Endothelial cell (in vitro differentiated cells): ENCODE data around the gene HARBI1. TPM values are rescaled to one million over a fixed set of nuclear protein-coding genes. Genes with fewer than 3 reads are reported as not detected.

Experiments used
- DNase-seq: peaks from one replicate; pipeline ENCODE4 v3.0.0; 2021; ENCODE audit warnings: low spot score
- H3K27ac Mint-ChIP-seq: one replicate; pipeline ENCODE4 v1.8.0; 2021; ENCODE audit warnings: mixed read lengths, inconsistent platforms; ENCODE audit not compliant: unreplicated experiment
- H3K27me3 Mint-ChIP-seq: one replicate; pipeline ENCODE4 v1.8.0; 2021; ENCODE audit warnings: mild to moderate bottlenecking, moderate library complexity, mixed read lengths, inconsistent platforms; ENCODE audit not compliant: unreplicated experiment
- H3K36me3 Mint-ChIP-seq: one replicate; pipeline ENCODE4 v1.8.0; 2021; ENCODE audit warnings: mild to moderate bottlenecking, low read depth, mixed read lengths, inconsistent platforms; ENCODE audit not compliant: unreplicated experiment
- H3K4me1 Mint-ChIP-seq: one replicate; pipeline ENCODE4 v1.8.0; 2021; ENCODE audit warnings: mild to moderate bottlenecking, mixed read lengths, inconsistent platforms; ENCODE audit not compliant: unreplicated experiment
- H3K4me3 Mint-ChIP-seq: one replicate; pipeline ENCODE4 v1.8.0; 2021; ENCODE audit warnings: mild to moderate bottlenecking, mixed read lengths, inconsistent platforms; ENCODE audit not compliant: unreplicated experiment
- H3K9me3 Mint-ChIP-seq: one replicate; pipeline ENCODE4 v1.8.0; 2021; ENCODE audit warnings: mixed read lengths, inconsistent platforms; ENCODE audit not compliant: unreplicated experiment
- CTCF ChIP-seq: fragments of 200-600 bp; sonication (generic); IDR thresholded peaks from one replicate; pipeline ENCODE4 v1.5.0; 2021; ENCODE audit warnings: antibody characterized with exemption; ENCODE audit not compliant: unreplicated experiment
- total RNA-seq: library from RNA; stranded (reverse); fragmentation: NEBNext Ultra II Directional; extraction: Animal tissue kit (Norgen Biotek cat#: 25700); gene quantifications from one replicate; pipeline ENCODE4 v1.2.1, GENCODE V29; 2021; ENCODE audit not compliant: unreplicated experiment

HARBI1 gene
- total RNA-seq, 1 donor from 2014 or later: 6.1 TPM

GRCh38 chr11:46657186-46657585, 40.2 kb upstream of the HARBI1 start:
- Mint-ChIP-seq H3K27me3 (no peaks in the 10 kb centered on the region), H3K9me3 (no peaks in the 10 kb centered on the region), H3K36me3 (peaks cover 29% of the 10 kb centered on the region), H3K27ac (no peak overlapping the region), H3K4me1 (no peaks in the 10 kb centered on the region), H3K4me3 (no peak overlapping the region)
- no peak for DNase-seq
- no peak for TF ChIP-seq CTCF

- no peak for TF ChIP-seq CTCF
- Mint-ChIP-seq H3K27me3 (no peaks in the 10 kb centered on the region), H3K4me3 (no peak overlapping the region), H3K27ac (no peak overlapping the region), H3K36me3 (peaks cover 34% of the 10 kb centered on the region), H3K9me3 (no peaks in the 10 kb centered on the region), H3K4me1 (no peaks in the 10 kb centered on the region)
- DNase-seq: no peak
These were observed 38.6 kb upstream of the HARBI1 start for GRCh38 chr11:46655631-46656030.

GRCh38 chr11:46649180-46649738, 32.2 kb upstream of the HARBI1 start:
- H3K4me3 Mint-ChIP-seq: no peak overlapping the region
- no peak for TF ChIP-seq CTCF
- peaks cover 1% of the 10 kb centered on the region for H3K27me3 Mint-ChIP-seq
- peaks cover 16% of the 10 kb centered on the region for H3K36me3 Mint-ChIP-seq
- no peak overlapping the region for H3K27ac Mint-ChIP-seq
- no peak for DNase-seq
- no peaks in the 10 kb centered on the region for H3K9me3 Mint-ChIP-seq
- H3K4me1 Mint-ChIP-seq: no peaks in the 10 kb centered on the region

GRCh38 chr11:46643986-46644385, 27.0 kb upstream of the HARBI1 start:
- no peak for TF ChIP-seq CTCF
- Mint-ChIP-seq H3K36me3 (peaks cover 26% of the 10 kb centered on the region), H3K9me3 (no peaks in the 10 kb centered on the region), H3K4me3 (no peak overlapping the region), H3K27me3 (peaks cover 2% of the 10 kb centered on the region), H3K4me1 (no peaks in the 10 kb centered on the region), H3K27ac (no peak overlapping the region)
- no peak for DNase-seq

GRCh38 chr11:46643531-46643930, 26.5 kb upstream of the HARBI1 start:
- H3K4me1 Mint-ChIP-seq: no peaks in the 10 kb centered on the region

More at GRCh38 chr11:46643531-46643930, 26.5 kb upstream of the HARBI1 start:
- H3K9me3 Mint-ChIP-seq: no peaks in the 10 kb centered on the region
- no peak for DNase-seq
- H3K27ac Mint-ChIP-seq: no peak overlapping the region
- TF ChIP-seq CTCF: no peak
- peaks cover 27% of the 10 kb centered on the region for H3K36me3 Mint-ChIP-seq
- peak overlapping the region; percentile 2 for H3K4me3 Mint-ChIP-seq
- peaks cover 2% of the 10 kb centered on the region for H3K27me3 Mint-ChIP-seq
